Testis (tissue), 2 donors: ENCODE data around the gene CCL17.

Experiments used
- POLR2A ChIP-seq: fragments of 450-650 bp; IDR thresholded peaks from one replicate; pipeline ENCODE4 v1.6.1; 2017; ENCODE audit warnings: antibody characterized with exemption, mild to moderate bottlenecking, moderate library complexity
- TF ChIP-seq, protein P1 (sequence below), 3 experiments: fragments of 450-650 bp in 2 of 3; fragments of 200-600 bp in 1 of 3; sonication (generic) in 1 of 3; IDR thresholded peaks; one replicate each; pipeline ENCODE4 v1.5.1; 2016 to 2019; ENCODE audit warnings: antibody characterized with exemption in 3 of 3, mild to moderate bottlenecking in 2 of 3, moderate library complexity in 1 of 3

DNA sequence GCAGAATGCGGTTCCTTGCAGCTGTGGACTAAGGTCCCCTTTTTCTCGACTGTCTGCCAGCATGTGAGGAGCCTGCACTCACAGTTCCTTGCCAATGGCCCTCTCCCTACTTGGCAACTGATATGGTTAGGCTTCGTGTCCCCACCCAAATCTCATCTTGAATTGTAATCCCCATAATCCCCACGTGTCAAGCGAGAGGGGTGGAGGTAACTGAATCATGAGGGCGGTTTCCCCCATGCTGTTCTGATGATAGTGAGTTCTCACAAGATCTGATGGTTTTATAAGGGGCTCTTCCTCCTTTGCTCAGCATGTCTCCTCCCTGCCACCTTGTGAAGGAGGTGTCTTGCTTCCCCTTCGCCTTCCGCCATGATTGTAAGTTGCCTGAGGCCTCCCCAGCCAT, 22.7 kb downstream of the CCL17 start:
- TF ChIP-seq, protein P1, sequence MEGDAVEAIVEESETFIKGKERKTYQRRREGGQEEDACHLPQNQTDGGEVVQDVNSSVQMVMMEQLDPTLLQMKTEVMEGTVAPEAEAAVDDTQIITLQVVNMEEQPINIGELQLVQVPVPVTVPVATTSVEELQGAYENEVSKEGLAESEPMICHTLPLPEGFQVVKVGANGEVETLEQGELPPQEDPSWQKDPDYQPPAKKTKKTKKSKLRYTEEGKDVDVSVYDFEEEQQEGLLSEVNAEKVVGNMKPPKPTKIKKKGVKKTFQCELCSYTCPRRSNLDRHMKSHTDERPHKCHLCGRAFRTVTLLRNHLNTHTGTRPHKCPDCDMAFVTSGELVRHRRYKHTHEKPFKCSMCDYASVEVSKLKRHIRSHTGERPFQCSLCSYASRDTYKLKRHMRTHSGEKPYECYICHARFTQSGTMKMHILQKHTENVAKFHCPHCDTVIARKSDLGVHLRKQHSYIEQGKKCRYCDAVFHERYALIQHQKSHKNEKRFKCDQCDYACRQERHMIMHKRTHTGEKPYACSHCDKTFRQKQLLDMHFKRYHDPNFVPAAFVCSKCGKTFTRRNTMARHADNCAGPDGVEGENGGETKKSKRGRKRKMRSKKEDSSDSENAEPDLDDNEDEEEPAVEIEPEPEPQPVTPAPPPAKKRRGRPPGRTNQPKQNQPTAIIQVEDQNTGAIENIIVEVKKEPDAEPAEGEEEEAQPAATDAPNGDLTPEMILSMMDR (IDR thresholded peaks at IDR 0.05): no peak
- no peak for TF ChIP-seq POLR2A
